NK-92 treated with Interleukin-12 subunit alpha and Interleukin-12 subunit beta, amount 100 ng/mL, for 24 hours (cell line): ENCODE data around the gene ITGA4.

ENCODE experiments used
- DNase-seq: peaks from one replicate; lab custom pipeline; 2025; lab: John Stamatoyannopoulos, UW

Gene ITGA4

GRCh38 chr2:181574321-181574720 lies 117.1 kb downstream of the ITGA4 start:
- no peak for DNase-seq

DNA sequence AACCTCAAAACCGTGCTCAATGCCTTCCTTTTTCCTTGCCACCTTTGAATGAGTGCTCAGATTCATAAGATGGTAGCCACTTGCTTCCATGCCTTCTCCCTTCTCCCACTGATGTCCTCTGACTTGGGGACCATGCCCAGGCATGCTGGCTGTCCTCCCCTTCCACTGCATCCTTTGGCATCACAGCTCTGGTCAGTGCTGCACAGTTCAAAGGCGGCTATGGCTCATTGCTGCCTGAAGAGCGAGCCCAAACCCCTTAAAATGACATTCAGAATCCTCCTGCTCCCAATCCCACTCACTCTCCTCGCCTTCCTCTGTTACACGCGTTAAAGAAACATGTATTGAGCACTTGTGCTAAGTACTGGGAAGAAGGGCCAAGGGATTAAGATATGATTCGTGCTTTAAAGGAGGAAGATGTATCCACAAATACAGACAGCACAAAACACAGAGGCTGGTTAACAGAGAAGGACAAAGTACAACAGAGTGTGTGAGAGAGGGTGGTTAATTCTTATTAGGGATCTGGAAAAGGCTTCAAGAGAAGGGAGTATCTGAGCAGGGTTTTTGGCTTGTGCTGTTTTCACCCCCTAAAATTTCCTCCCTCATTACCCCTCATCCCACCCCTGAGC lies 118.0 kb downstream of the ITGA4 start:
- no peak for DNase-seq

- no peak for DNase-seq
These were observed 118.5 kb downstream of the ITGA4 start for GRCh38 chr2:181575650-181576025.

- DNase-seq, result no peak
These were observed 119.2 kb downstream of the ITGA4 start for GRCh38 chr2:181576431-181576830.

- DNase-seq, result no peak
These were observed 121.6 kb downstream of the ITGA4 start for GRCh38 chr2:181578829-181579228.

- DNase-seq, result no peak
These were observed 124.3 kb downstream of the ITGA4 start for GRCh38 chr2:181581534-181581933.

GRCh38 chr2:181585732-181586131 lies 128.5 kb downstream of the ITGA4 start:
- DNase-seq, result no peak
